GM21528 (cell line): ENCODE data around the gene CCDC106.

ENCODE experiments used
- ATAC-seq: cut with Tn5 transposase; IDR thresholded peaks from one replicate; pipeline ENCODE4 v1.9.1; 2021; ENCODE audit warnings: mild to moderate bottlenecking, moderate library complexity; ENCODE audit not compliant: unreplicated experiment, low FRiP score

The CCDC106 gene

GRCh38 chr19:55647732-55648584, at the start of gene CCDC106:
Gene CCDC106, plus strand, starts transcription at chr19:55648212. Its CDS starts 835 bp downstream, at chr19:55649047.
- no peak for ATAC-seq

- peak; percentile 49 for ATAC-seq
Observed at GRCh38 chr19:55598719-55599467, 49.1 kb upstream of the CCDC106 start.

GRCh38 chr19:55599468-55599841, 48.6 kb upstream of the CCDC106 start, which contains the start of gene FIZ1:
Gene FIZ1, minus strand, starts transcription at chr19:55599517. Its CDS starts 1,652 bp downstream, at chr19:55597865.
- peak; percentile 57 for ATAC-seq

- peak; percentile 41 for ATAC-seq
Observed at GRCh38 chr19:55599842-55600661, 48.0 kb upstream of the CCDC106 start, which contains the start of gene ZNF524. Gene ZNF524, plus strand, starts transcription at chr19:55600288. Its CDS starts 1,825 bp downstream, at chr19:55602113.

GRCh38 chr19:55600662-55601028, 47.4 kb upstream of the CCDC106 start:
- no peak for ATAC-seq

GRCh38 chr19:55601084-55601483, 46.9 kb upstream of the CCDC106 start:
- no peak for ATAC-seq

GRCh38 chr19:55602104-55603001, 45.7 kb upstream of the CCDC106 start:
- no peak for ATAC-seq

GRCh38 chr19:55603115-55603514, 44.9 kb upstream of the CCDC106 start:
- ATAC-seq, result no peak

GRCh38 chr19:55603581-55604292, 44.3 kb upstream of the CCDC106 start:
- ATAC-seq, result no peak

- ATAC-seq, result peak; percentile 61
Observed at GRCh38 chr19:55605207-55605636, 42.8 kb upstream of the CCDC106 start.

- ATAC-seq, result peak; percentile 21
Observed at GRCh38 chr19:55605637-55606470, 42.2 kb upstream of the CCDC106 start, which contains the start of gene ZNF865. Gene ZNF865, plus strand, starts transcription at chr19:55605647. Its CDS starts 7,972 bp downstream, at chr19:55613619.

- ATAC-seq, result no peak
Observed at GRCh38 chr19:55606471-55606787, 41.6 kb upstream of the CCDC106 start.

GRCh38 chr19:55606817-55607216, 41.2 kb upstream of the CCDC106 start:
- ATAC-seq, result no peak

GRCh38 chr19:55609326-55609725, 38.7 kb upstream of the CCDC106 start:
- no peak for ATAC-seq

GRCh38 chr19:55611300-55611982, 36.6 kb upstream of the CCDC106 start:
- ATAC-seq, result no peak

- ATAC-seq, result no peak
Observed at GRCh38 chr19:55611983-55612645, 35.9 kb upstream of the CCDC106 start.

- no peak for ATAC-seq
Observed at GRCh38 chr19:55613396-55613795, 34.6 kb upstream of the CCDC106 start.
